Keratinocyte (primary cell): ENCODE data around the gene RCHY1. TPM values are rescaled to one million over a fixed set of nuclear protein-coding genes. Genes with fewer than 3 reads are reported as not detected.

Source experiments
- DNase-seq: peaks from one replicate; pipeline ENCODE4 v3.0.0-alpha.2; 2011; ENCODE audit warnings: low read depth, missing footprints, low spot score
- FAIRE-seq: peaks from 2 replicates; lab custom pipeline; 2011; peaks lifted over from hg19 to GRCh38; lab: Jason Lieb, UNC
- H2AFZ ChIP-seq: 2 replicates; pipeline ENCODE4 v1.6.0; 2012; ENCODE audit warnings: low read length, control low read depth, inconsistent platforms; ENCODE audit not compliant: control insufficient read depth
- H3K27ac ChIP-seq: 2 replicates; pipeline ENCODE4 v1.5.1; 2011; ENCODE audit warnings: low read length; ENCODE audit not compliant: control insufficient read depth, insufficient read depth
- H3K27me3 ChIP-seq: 3 replicates; pipeline ENCODE4 v1.6.0; 2011; ENCODE audit warnings: low read length; ENCODE audit not compliant: control insufficient read depth, insufficient read depth; ENCODE audit errors: extremely low read depth
- H3K36me3 ChIP-seq, 2 experiments: 2 replicates in 1 of 2; 3 replicates in 1 of 2; pipeline ENCODE4 v1.5.1; 2011; ENCODE audit warnings: low read length in 2 of 2, mild to moderate bottlenecking in 1 of 2; ENCODE audit not compliant: control insufficient read depth in 2 of 2, insufficient read depth in 2 of 2; ENCODE audit errors: extremely low read depth in 1 of 2
- H3K4me1 ChIP-seq: 3 replicates; pipeline ENCODE4 v1.5.1; 2011; ENCODE audit warnings: low read length; ENCODE audit not compliant: control insufficient read depth, insufficient read depth; ENCODE audit errors: extremely low read depth
- H3K4me2 ChIP-seq: 3 replicates; pipeline ENCODE4 v1.6.0; 2011; ENCODE audit warnings: low read depth, low read length; ENCODE audit not compliant: control insufficient read depth, insufficient read depth; ENCODE audit errors: extremely low read depth
- H3K4me3 ChIP-seq, 3 experiments: fragments of 200-600 bp in 1 of 3; sonication (generic) in 1 of 3; 2 replicates in 2 of 3; 3 replicates in 1 of 3; pipeline ENCODE4 v1.5.1; 2011 to 2016; ENCODE audit warnings: low read length in 3 of 3, mild to moderate bottlenecking in 3 of 3, control low read depth in 2 of 3, inconsistent platforms in 1 of 3, low read depth in 1 of 3, mixed read lengths in 1 of 3, mixed run types in 1 of 3, moderate library complexity in 1 of 3; ENCODE audit not compliant: control insufficient read depth in 2 of 3, insufficient read depth in 2 of 3; ENCODE audit errors: extremely low read depth in 1 of 3
- H3K79me2 ChIP-seq: 2 replicates; pipeline ENCODE4 v1.6.0; 2012; ENCODE audit warnings: low read length; ENCODE audit not compliant: control insufficient read depth, insufficient read depth
- H3K9ac ChIP-seq: 3 replicates; pipeline ENCODE4 v1.6.0; 2011; ENCODE audit warnings: low read length; ENCODE audit not compliant: control insufficient read depth, insufficient read depth; ENCODE audit errors: extremely low read depth
- H3K9me1 ChIP-seq: 3 replicates; pipeline ENCODE4 v1.6.0; 2011; ENCODE audit warnings: low read length; ENCODE audit not compliant: control insufficient read depth, insufficient read depth; ENCODE audit errors: extremely low read depth
- H3K9me3 ChIP-seq: 2 replicates; pipeline ENCODE4 v1.5.1; 2012; ENCODE audit warnings: low read depth, low read length; ENCODE audit not compliant: control insufficient read depth
- H4K20me1 ChIP-seq: 3 replicates; pipeline ENCODE4 v1.6.0; 2011; ENCODE audit warnings: low read length; ENCODE audit not compliant: control insufficient read depth, insufficient read depth; ENCODE audit errors: extremely low read depth
- EZH2 ChIP-seq: IDR thresholded peaks from one replicate; pipeline ENCODE4 v1.6.1; 2012; ENCODE audit warnings: inconsistent platforms, mild to moderate bottlenecking, low read length, moderate library complexity
- dilution Hi-C: fragments of 300-500 bp; cut with MboI; formaldehyde crosslinking; loops from one replicate; pipeline ENCODE4 v1.7.0; 2020; ENCODE audit warnings: low sequenced_read_pairs; ENCODE audit not compliant: extremely low pct_ligation_motif_present
- polyA plus RNA-seq, 5 experiments: library from polyadenylated mRNA; depleted of rRNA in 3 of 5; stranded (reverse) in 3 of 5; stranded (forward) in 1 of 5; unstranded in 1 of 5; fragments of >200 nt; gene quantifications; 1 replicate in 1 of 5; 2 replicates in 3 of 5; 3 replicates in 1 of 5; pipeline versions ENCODE4 v1.2.1 to v1.2.3, GENCODE V29; 2011 to 2012; ENCODE audit warnings: missing spikeins in 2 of 5, low read depth in 1 of 5, low replicate concordance in 1 of 5
- TF ChIP-seq, protein P1 (sequence below), 3 experiments: IDR thresholded peaks in 1 of 3; conservative IDR thresholded peaks in 1 of 3; optimal IDR thresholded peaks in 1 of 3; 2 replicates in 2 of 3; 3 replicates in 1 of 3; pipeline versions ENCODE3 to v1.5.1; 2011; ENCODE audit warnings: low read length in 3 of 3, mild to moderate bottlenecking in 3 of 3, moderate library complexity in 2 of 3, control low read depth in 1 of 3, inconsistent platforms in 1 of 3; ENCODE audit not compliant: insufficient read depth in 2 of 3; ENCODE audit errors: extremely low read depth in 1 of 3

Gene RCHY1
- polyA plus RNA-seq, 1 donor (not counting 4 experiments of a cell fraction or from before 2014, with no cell fraction given), result 29.0 TPM

DNA sequence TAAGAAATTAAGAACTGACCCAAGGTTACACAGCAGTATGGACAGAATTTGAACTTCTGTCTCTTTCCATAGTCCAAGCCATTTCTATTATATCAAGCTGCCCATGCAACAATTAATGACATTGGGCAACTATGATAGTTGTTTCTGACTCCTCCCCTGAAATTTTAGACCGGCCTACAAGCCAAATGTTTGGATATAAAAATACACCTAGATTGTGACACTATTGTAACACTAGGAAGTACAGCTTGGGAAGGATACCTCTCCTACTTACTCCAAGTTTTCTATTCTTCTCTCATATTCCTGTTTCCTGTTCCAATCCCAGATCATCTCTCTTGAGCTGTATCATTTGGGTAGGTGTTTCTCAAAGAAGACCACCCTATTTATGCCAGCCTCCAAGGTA is 43.5 kb downstream of the RCHY1 start:
- TF ChIP-seq EZH2, result no peak
- TF ChIP-seq, protein P1, sequence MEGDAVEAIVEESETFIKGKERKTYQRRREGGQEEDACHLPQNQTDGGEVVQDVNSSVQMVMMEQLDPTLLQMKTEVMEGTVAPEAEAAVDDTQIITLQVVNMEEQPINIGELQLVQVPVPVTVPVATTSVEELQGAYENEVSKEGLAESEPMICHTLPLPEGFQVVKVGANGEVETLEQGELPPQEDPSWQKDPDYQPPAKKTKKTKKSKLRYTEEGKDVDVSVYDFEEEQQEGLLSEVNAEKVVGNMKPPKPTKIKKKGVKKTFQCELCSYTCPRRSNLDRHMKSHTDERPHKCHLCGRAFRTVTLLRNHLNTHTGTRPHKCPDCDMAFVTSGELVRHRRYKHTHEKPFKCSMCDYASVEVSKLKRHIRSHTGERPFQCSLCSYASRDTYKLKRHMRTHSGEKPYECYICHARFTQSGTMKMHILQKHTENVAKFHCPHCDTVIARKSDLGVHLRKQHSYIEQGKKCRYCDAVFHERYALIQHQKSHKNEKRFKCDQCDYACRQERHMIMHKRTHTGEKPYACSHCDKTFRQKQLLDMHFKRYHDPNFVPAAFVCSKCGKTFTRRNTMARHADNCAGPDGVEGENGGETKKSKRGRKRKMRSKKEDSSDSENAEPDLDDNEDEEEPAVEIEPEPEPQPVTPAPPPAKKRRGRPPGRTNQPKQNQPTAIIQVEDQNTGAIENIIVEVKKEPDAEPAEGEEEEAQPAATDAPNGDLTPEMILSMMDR (optimal IDR thresholded peaks at IDR 0.05 in 1 of 3, IDR thresholded peaks at IDR 0.05 in 1 of 3, conservative IDR thresholded peaks at IDR 0.05 in 1 of 3; ENCODE audit: extremely low read depth in 1 of 3, insufficient read depth in 2 of 3, low read length in 3 of 3), result no peak
- DNase-seq (no peak), FAIRE-seq (no peak)
- Histone ChIP-seq H3K4me1 (no peaks in the 10 kb centered on the region), H2AFZ (no peak overlapping the region), H3K27ac (no peak overlapping the region), H3K9me1 (no peaks in the 10 kb centered on the region), H4K20me1 (no peaks in the 10 kb centered on the region), H3K9me3 (no peaks in the 10 kb centered on the region), H3K79me2 (no peaks in the 10 kb centered on the region), H3K36me3 (peaks cover 0 to 3% of the 10 kb centered on the region in 2 experiments), H3K4me2 (no peak overlapping the region), H3K9ac (no peak overlapping the region), H3K27me3 (no peaks in the 10 kb centered on the region), H3K4me3 (no peak overlapping the region)
- dilution Hi-C loops, result no loop called here

DNA sequence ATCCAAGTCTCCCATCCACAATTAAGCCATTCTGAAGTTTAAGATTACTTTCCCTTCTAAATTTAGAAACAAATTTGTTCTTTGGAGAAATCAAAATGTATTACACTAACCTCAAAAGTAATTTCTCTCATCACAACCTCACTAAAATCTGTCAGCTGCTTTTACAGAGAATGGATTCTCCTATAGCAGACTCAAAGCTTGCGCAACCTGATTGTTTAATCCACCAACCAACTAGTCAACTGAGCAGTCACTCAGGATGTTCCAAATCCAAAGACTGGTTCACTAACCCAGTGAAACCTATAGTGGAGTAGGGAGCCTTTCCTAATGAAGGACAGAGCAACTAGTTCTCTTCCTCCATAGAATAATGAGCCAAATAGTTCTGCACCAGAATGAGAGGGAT is 44.3 kb downstream of the RCHY1 start:
- H3K9me3 ChIP-seq, result no peaks in the 10 kb centered on the region
- dilution Hi-C loops, result no loop called here
- H3K36me3 ChIP-seq, result peaks cover 0 to 3% of the 10 kb centered on the region in 2 experiments
- no peaks in the 10 kb centered on the region for H3K4me1 ChIP-seq
- H4K20me1 ChIP-seq, result no peaks in the 10 kb centered on the region
- no peaks in the 10 kb centered on the region for H3K9me1 ChIP-seq
- FAIRE-seq (no peak), DNase-seq (no peak)
- no peak overlapping the region for H3K27ac ChIP-seq
- H3K79me2 ChIP-seq, result no peaks in the 10 kb centered on the region
- TF ChIP-seq, protein P1 (optimal IDR thresholded peaks at IDR 0.05 in 1 of 3, IDR thresholded peaks at IDR 0.05 in 1 of 3, conservative IDR thresholded peaks at IDR 0.05 in 1 of 3; ENCODE audit: extremely low read depth in 1 of 3, insufficient read depth in 2 of 3, low read length in 3 of 3), result no peak
- no peak for TF ChIP-seq EZH2
- no peak overlapping the region for H3K4me2 ChIP-seq
- H3K9ac ChIP-seq, result no peak overlapping the region
- no peaks in the 10 kb centered on the region for H3K27me3 ChIP-seq
- no peak overlapping the region for H3K4me3 ChIP-seq
- no peak overlapping the region for H2AFZ ChIP-seq
